A673 (cell line): ENCODE data around the gene IER5.

Experiments used
- CTCF ChIP-seq: fragments of 300-800, 200-600 bp; sonication (generic); conservative IDR thresholded peaks from 2 replicates; pipeline ENCODE4 v1.5.1; 2017; ENCODE audit warnings: low read depth, mild to moderate bottlenecking, antibody characterized with exemption, low read length, moderate library complexity, mixed read lengths
- EZH2 ChIP-seq: fragments of 200-600 bp; sonication (generic); IDR thresholded peaks from 2 replicates; pipeline ENCODE4 v1.6.1; 2017; ENCODE audit warnings: borderline replicate concordance, low read depth, mild to moderate bottlenecking, mixed read lengths, antibody characterized with exemption, low read length; ENCODE audit not compliant: poor library complexity, severe bottlenecking

GRCh38 chr1:181061891-181062835, 26.3 kb upstream of the IER5 start:
- TF ChIP-seq CTCF = no peak
- no peak for TF ChIP-seq EZH2
